A549 (cell line): ENCODE results near the gene PPP2R3A. TPM values are rescaled to one million over a fixed set of nuclear protein-coding genes. Genes with fewer than 3 reads are reported as not detected.
A peak's percentile ranks its signal among the peaks of the same experiment; 100 is the strongest.

ENCODE experiments used
- ATAC-seq, 2 experiments: fragments of 200-7000 bp in 1 of 2; fragments of >200 bp in 1 of 2; cut with Nextera tagmentation in 1 of 2; cut with Tn5 transposase in 1 of 2; 3 replicates each; pipeline versions ENCODE4 v1.8.0 to v1.9.1; 2018 to 2020; ENCODE audit warnings: mild to moderate bottlenecking in 1 of 2, moderate library complexity in 1 of 2
- CTCF ChIA-PET: fragments of 300-600 bp; sonication (Branson Sonifier 250); formaldehyde crosslinking; extraction: SDS; loops from one replicate; lab custom pipeline; 2021; ENCODE audit warnings: antibody characterized with exemption, inconsistent platforms; lab: Yijun Ruan, JAX
- POLR2A ChIA-PET: fragments of 350-600 bp; formaldehyde crosslinking; extraction: SDS; loops from one replicate; lab custom pipeline; 2021; ENCODE audit warnings: antibody characterized with exemption, inconsistent platforms; lab: Yijun Ruan, JAX
- DNase-seq, 2 experiments: peaks; one replicate each; pipeline versions ENCODE4 v3.0.0 to v3.0.0-alpha.2; 2011 to 2016; ENCODE audit warnings: low read depth in 1 of 2, low spot score in 1 of 2
- FAIRE-seq: peaks from 2 replicates; lab custom pipeline; 2011; peaks lifted over from hg19 to GRCh38; lab: Jason Lieb, UNC
- H3K27ac ChIP-seq, 2 experiments: fragments of >200 bp; sonication (Bioruptor Twin); formaldehyde crosslinking; 3 replicates each; pipeline ENCODE4 v1.5.1; 2016 to 2017
- H3K4me1 ChIP-seq: fragments of >200 bp; sonication (Bioruptor Twin); formaldehyde crosslinking; 3 replicates; pipeline ENCODE4 v1.6.1; 2016
- H3K4me2 ChIP-seq: fragments of >200 bp; sonication (Bioruptor Twin); formaldehyde crosslinking; 3 replicates; pipeline ENCODE4 v1.6.1; 2016
- H3K4me3 ChIP-seq: fragments of >200 bp; sonication (Bioruptor Twin); formaldehyde crosslinking; 3 replicates; pipeline ENCODE4 v1.5.1; 2016
- H3K9me3 ChIP-seq: fragments of >200 bp; sonication (Bioruptor Twin); formaldehyde crosslinking; 3 replicates; pipeline ENCODE4 v1.6.1; 2016
- ATOH8 ChIP-seq: fragments of 250-450 bp; sonication (Bioruptor Pico); IDR thresholded peaks from 2 replicates; pipeline ENCODE4 v1.5.0; 2020; ENCODE audit warnings: low read depth, mild to moderate bottlenecking, moderate library complexity
- CBX2 ChIP-seq: fragments of 200-600 bp; sonication (generic); IDR thresholded peaks from 2 replicates; pipeline ENCODE4 v1.6.1; 2016; ENCODE audit warnings: low read depth, mild to moderate bottlenecking, borderline replicate concordance
- CEBPB ChIP-seq, 2 experiments: fragments of >200 bp in 1 of 2; sonication (Bioruptor Twin) in 1 of 2; formaldehyde crosslinking in 1 of 2; IDR thresholded peaks; 2 replicates each; pipeline ENCODE4 v1.6.1; 2012 to 2016
- CHD2 ChIP-seq: fragments of 150-350 bp; IDR thresholded peaks from 2 replicates; pipeline ENCODE4 v1.6.1; 2014; ENCODE audit warnings: low read length; ENCODE audit not compliant: partially characterized antibody
- CHD4 ChIP-seq: fragments of 200-600 bp; sonication (generic); IDR thresholded peaks from 2 replicates; pipeline ENCODE4 v1.6.1; 2016; ENCODE audit warnings: antibody characterized with exemption, mild to moderate bottlenecking, borderline replicate concordance
- CTCF ChIP-seq: fragments of >200 bp; sonication (Bioruptor Twin); formaldehyde crosslinking; IDR thresholded peaks from 3 replicates; pipeline ENCODE4 v1.5.1; 2016
- FOSB ChIP-seq: fragments of 250-450 bp; sonication (Bioruptor Pico); IDR thresholded peaks from 2 replicates; pipeline ENCODE4 v1.5.0; 2020; ENCODE audit warnings: mild to moderate bottlenecking, moderate library complexity
- FOXS1 ChIP-seq: fragments of 250-450 bp; sonication (Bioruptor Pico); IDR thresholded peaks from 2 replicates; pipeline ENCODE4 v1.5.0; 2020; ENCODE audit warnings: mild to moderate bottlenecking, moderate library complexity
- GATA3 ChIP-seq: IDR thresholded peaks from 2 replicates; pipeline ENCODE4 v1.6.1; 2012; ENCODE audit warnings: borderline replicate concordance
- HDAC2 ChIP-seq: fragments of 200-600 bp; sonication (generic); IDR thresholded peaks from 2 replicates; pipeline ENCODE4 v1.6.1; 2016
- HEYL ChIP-seq: fragments of 250-450 bp; sonication (Bioruptor Pico); IDR thresholded peaks from 2 replicates; pipeline ENCODE4 v1.8.0; 2021; ENCODE audit warnings: mild to moderate bottlenecking, moderate library complexity
- HOXA7 ChIP-seq: fragments of 250-450 bp; sonication (Bioruptor Pico); IDR thresholded peaks from 2 replicates; pipeline ENCODE4 v1.5.0; 2020; ENCODE audit warnings: mild to moderate bottlenecking, moderate library complexity
- HOXB5 ChIP-seq: fragments of 250-450 bp; sonication (Bioruptor Pico); IDR thresholded peaks from 2 replicates; pipeline ENCODE4 v1.5.0; 2020; ENCODE audit warnings: mild to moderate bottlenecking, moderate library complexity
- KDM5A ChIP-seq: fragments of 200-600 bp; sonication (generic); IDR thresholded peaks from 2 replicates; pipeline ENCODE4 v1.6.1; 2016; ENCODE audit warnings: antibody characterized with exemption, mild to moderate bottlenecking
- MAFK ChIP-seq: fragments of 450-650 bp; IDR thresholded peaks from 2 replicates; pipeline ENCODE4 v1.6.1; 2014; ENCODE audit not compliant: partially characterized antibody
- MAX ChIP-seq: IDR thresholded peaks from 2 replicates; pipeline ENCODE4 v1.6.1; 2012
- MAZ ChIP-seq: fragments of 150-350 bp; IDR thresholded peaks from 2 replicates; pipeline ENCODE4 v1.6.1; 2014; ENCODE audit warnings: antibody characterized with exemption, low read depth, low read length, borderline replicate concordance
- NPAS2 ChIP-seq: fragments of 250-450 bp; sonication (Bioruptor Pico); IDR thresholded peaks from 2 replicates; pipeline ENCODE4 v1.8.0; 2022; ENCODE audit warnings: mild to moderate bottlenecking, moderate library complexity, borderline replicate concordance
- PHF8 ChIP-seq: fragments of 200-600 bp; sonication (generic); IDR thresholded peaks from 2 replicates; pipeline ENCODE4 v1.6.1; 2016; ENCODE audit warnings: low read depth, mild to moderate bottlenecking, antibody characterized with exemption, moderate library complexity, borderline replicate concordance
- RAD21 ChIP-seq, 2 experiments: fragments of >200 bp in 1 of 2; sonication (Bioruptor Twin) in 1 of 2; formaldehyde crosslinking in 1 of 2; IDR thresholded peaks in 1 of 2; conservative IDR thresholded peaks in 1 of 2; 2 replicates in 1 of 2; 3 replicates in 1 of 2; pipeline ENCODE4 v1.6.1; 2012 to 2018; ENCODE audit warnings: inconsistent platforms in 1 of 2
- REST ChIP-seq: fragments of 200-600 bp; sonication (generic); IDR thresholded peaks from 2 replicates; pipeline ENCODE4 v1.6.1; 2016; ENCODE audit warnings: antibody characterized with exemption, mild to moderate bottlenecking, moderate library complexity
- SREBF2 ChIP-seq: fragments of 450-650 bp; IDR thresholded peaks from 2 replicates; pipeline ENCODE4 v1.6.1; 2014; ENCODE audit warnings: mild to moderate bottlenecking, moderate library complexity
- TFCP2L1 ChIP-seq: fragments of 250-450 bp; sonication (Bioruptor Pico); IDR thresholded peaks from 2 replicates; pipeline ENCODE4 v1.5.0; 2021; ENCODE audit warnings: mild to moderate bottlenecking
- TP53 ChIP-seq: fragments of 250-450 bp; sonication (Bioruptor Pico); IDR thresholded peaks from 2 replicates; pipeline ENCODE4 v1.5.0; 2021; ENCODE audit warnings: mild to moderate bottlenecking, moderate library complexity
- ZNF302 ChIP-seq: fragments of 250-450 bp; sonication (Bioruptor Pico); IDR thresholded peaks from 2 replicates; pipeline ENCODE4 v1.9.0; 2021; ENCODE audit warnings: inconsistent platforms, mild to moderate bottlenecking, moderate library complexity
- ZSCAN20 ChIP-seq: fragments of 250-450 bp; sonication (Bioruptor Pico); IDR thresholded peaks from 2 replicates; pipeline ENCODE4 v1.8.0; 2022; ENCODE audit warnings: mild to moderate bottlenecking, moderate library complexity
- WGBS: methylation state at CpG from one replicate; pipeline ENCODE4 v1.1.6; 2017; ENCODE audit errors: missing lambda C conversion rate; 5-methylcytosine and 5-hydroxymethylcytosine counted together
- polyA plus RNA-seq, 4 experiments: library from polyadenylated mRNA; depleted of rRNA in 3 of 4; stranded (reverse); fragments of >200 nt; fragmentation: RNase III in 1 of 4; extraction: RNeasy Plus Mini Kit Qiagen cat#74134 plus additional on column Dnase treatment in 1 of 4; gene quantifications; 2 replicates in 3 of 4; 3 replicates in 1 of 4; pipeline ENCODE4 v1.2.3, GENCODE V29; 2011 to 2017
- TF ChIP-seq, protein P1 (sequence below): fragments of 450-650 bp; IDR thresholded peaks from 2 replicates; pipeline ENCODE4 v1.6.1; 2014; ENCODE audit warnings: antibody characterized with exemption
- TF ChIP-seq, protein P2 (sequence below): fragments of >200 bp; sonication (Bioruptor Twin); formaldehyde crosslinking; IDR thresholded peaks from 2 replicates; pipeline ENCODE4 v1.6.1; 2016

The PPP2R3A gene
- polyA plus RNA-seq, 2 of the 4 experiments (the other 2 are of a cell fraction), result 1.9 to 3.2 TPM

- H3K27ac ChIP-seq, result no peak overlapping the region
- 55% methylated on average over 2 of the region's 2 CpGs for WGBS
- ChIA-PET CTCF (no interaction called here), POLR2A (no interaction called here)
- H3K4me1 ChIP-seq, result peaks cover 1% of the 10 kb centered on the region; the same call in 2 of the 3 replicates
- H3K4me2 ChIP-seq, result no peak overlapping the region
- TF ChIP-seq, protein P1, sequence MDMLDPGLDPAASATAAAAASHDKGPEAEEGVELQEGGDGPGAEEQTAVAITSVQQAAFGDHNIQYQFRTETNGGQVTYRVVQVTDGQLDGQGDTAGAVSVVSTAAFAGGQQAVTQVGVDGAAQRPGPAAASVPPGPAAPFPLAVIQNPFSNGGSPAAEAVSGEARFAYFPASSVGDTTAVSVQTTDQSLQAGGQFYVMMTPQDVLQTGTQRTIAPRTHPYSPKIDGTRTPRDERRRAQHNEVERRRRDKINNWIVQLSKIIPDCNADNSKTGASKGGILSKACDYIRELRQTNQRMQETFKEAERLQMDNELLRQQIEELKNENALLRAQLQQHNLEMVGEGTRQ, result no peak
- TF ChIP-seq, protein P2, sequence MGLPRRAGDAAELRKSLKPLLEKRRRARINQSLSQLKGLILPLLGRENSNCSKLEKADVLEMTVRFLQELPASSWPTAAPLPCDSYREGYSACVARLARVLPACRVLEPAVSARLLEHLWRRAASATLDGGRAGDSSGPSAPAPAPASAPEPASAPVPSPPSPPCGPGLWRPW, result no peak
- TF ChIP-seq MAFK (no peak), ZSCAN20 (CRISPR knock-in tag) (no peak), CTCF (no peak), CEBPB (IDR thresholded peaks at IDR 0.05) (no peak), PHF8 (no peak), FOXS1 (CRISPR knock-in tag) (no peak), CHD2 (no peak), CBX2 (no peak), CHD4 (no peak), RAD21 (conservative IDR thresholded peaks at IDR 0.05 in 1 of 2, IDR thresholded peaks at IDR 0.05 in 1 of 2) (no peak), KDM5A (no peak), MAX (no peak), NPAS2 (CRISPR knock-in tag) (no peak), HDAC2 (no peak), HEYL (no peak), GATA3 (no peak), MAZ (no peak)
- H3K4me3 ChIP-seq, result no peak overlapping the region
- H3K9me3 ChIP-seq, result no peaks in the 10 kb centered on the region
- no peak for DNase-seq
- ATAC-seq, result no peak
- no peak for FAIRE-seq
Measured at GRCh38 chr3:136136454-136136853, 170.9 kb downstream of the PPP2R3A start.

GRCh38 chr3:136141291-136141785, 175.8 kb downstream of the PPP2R3A start:
- Histone ChIP-seq H3K4me1 (peaks cover 22% of the 10 kb centered on the region), H3K4me2 (no peak overlapping the region), H3K27ac (peak overlapping the region in 1 of 2 experiments; percentile 51; a peak in 1 of 6 replicates), H3K9me3 (no peaks in the 10 kb centered on the region), H3K4me3 (no peak overlapping the region)
- ATAC-seq (no peak), DNase-seq (no peak), FAIRE-seq (no peak)
- CTCF ChIA-PET, result no interaction called here
- TF ChIP-seq SREBF2, result no peak
- no peak for TF ChIP-seq ZNF302 (CRISPR knock-in tag)
- no peak for TF ChIP-seq TP53
- no peak for TF ChIP-seq CEBPB (IDR thresholded peaks at IDR 0.05)
- POLR2A ChIA-PET, result no interaction called here

DNA sequence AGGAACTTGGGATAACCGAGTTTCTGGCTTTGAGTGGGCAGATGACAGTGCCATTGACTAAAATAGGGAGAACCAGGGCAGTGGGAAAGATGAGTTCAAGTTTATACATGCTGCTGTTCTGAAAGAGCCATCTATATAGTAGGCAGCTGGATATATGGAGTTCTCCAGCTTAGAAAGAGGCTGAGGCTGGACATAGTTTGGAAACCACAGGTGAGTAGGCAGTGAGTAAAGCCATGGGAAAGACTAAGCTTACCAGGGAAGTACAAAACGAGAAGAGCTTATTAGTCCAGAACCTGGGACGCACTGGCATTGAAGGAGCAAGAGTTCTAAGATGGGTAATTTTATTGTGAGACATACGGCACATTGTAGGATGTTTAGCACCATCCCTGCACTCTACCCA, 176.4 kb downstream of the PPP2R3A start:
- peak overlapping the region; percentile 63 for H3K4me2 ChIP-seq
- CTCF ChIA-PET, result no interaction called here
- ATAC-seq, result no peak; a peak in 3 of 6 replicates
- H3K4me1 ChIP-seq, result peaks cover 25% of the 10 kb centered on the region
- peak overlapping the region in 1 of 2 experiments; percentile 51; a peak in 3 of 6 replicates for H3K27ac ChIP-seq
- 92% methylated on average over 4 of the region's 4 CpGs for WGBS
- H3K4me3 ChIP-seq, result no peak overlapping the region
- DNase-seq, result no peak
- H3K9me3 ChIP-seq, result no peaks in the 10 kb centered on the region
- FAIRE-seq, result no peak
- POLR2A ChIA-PET, result no interaction called here
- no peak for TF ChIP-seq REST
- TF ChIP-seq MAFK, result no peak
- TF ChIP-seq FOSB (CRISPR knock-in tag), result no peak
- TF ChIP-seq ATOH8 (CRISPR knock-in tag), result no peak
- no peak for TF ChIP-seq CEBPB (IDR thresholded peaks at IDR 0.05)
- no peak for TF ChIP-seq HOXA7 (CRISPR knock-in tag)
- TF ChIP-seq CBX2, result no peak
- no peak for TF ChIP-seq HOXB5
- no peak for TF ChIP-seq TFCP2L1
